Measurements from ENCODE around the gene FOXP2. TPM values are rescaled to one million over a fixed set of nuclear protein-coding genes. Genes with fewer than 3 reads are reported as not detected.

FOXP2 gene
- total and polyA plus RNA-seq, 2 donors (not counting 3 experiments of a cell fraction or from before 2014, with no cell fraction given): 0.37 to 2.7 TPM

DNA sequence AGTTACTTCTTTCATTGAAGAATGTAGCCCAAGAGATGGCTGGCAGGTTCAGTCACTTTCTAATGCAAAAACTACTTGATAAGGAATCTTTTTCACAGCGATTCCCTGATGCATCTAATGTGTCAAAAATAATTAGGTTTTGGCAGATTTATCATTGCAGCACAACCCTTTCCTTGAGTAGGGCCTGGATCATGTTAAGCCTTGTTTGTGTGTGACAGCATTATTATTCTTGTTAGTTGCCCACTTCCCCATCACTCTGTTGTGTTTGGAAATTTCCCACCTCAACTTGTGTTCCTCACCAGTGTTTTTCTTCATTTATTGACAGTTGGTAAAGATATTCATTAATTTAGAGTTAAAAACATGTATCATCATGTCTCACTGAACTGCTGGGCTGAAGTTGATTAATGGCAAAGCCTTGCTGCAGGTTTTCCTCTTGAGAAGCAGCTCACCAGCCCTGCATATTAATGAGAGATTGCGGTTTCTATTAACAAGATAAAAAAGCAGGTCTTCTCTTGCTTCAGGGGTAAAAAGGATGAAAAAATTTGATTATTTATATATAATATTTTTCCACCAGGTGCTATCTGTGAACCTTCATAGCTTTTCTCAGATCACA lies 273.9 kb downstream of the FOXP2 start:
- no peak for DNase-seq (ENCODE audit: low read depth, low spot score)
- Histone ChIP-seq H3K4me3 (replicated peaks in 1 of 3; ENCODE audit: insufficient read depth in 1 of 3, low read depth in 1 of 3, low read length in 3 of 3) (no peak overlapping the region), H3K36me3 (ENCODE audit: control insufficient read depth in 2 of 2, extremely low read depth in 1 of 2, insufficient read depth in 2 of 2, low read length in 2 of 2) (no peaks in the 10 kb centered on the region), H3K27ac (ENCODE audit: insufficient read depth, low read depth, low read length) (no peak overlapping the region), H3K4me1 (ENCODE audit: control insufficient read depth, extremely low read depth, insufficient read depth, low read length) (no peaks in the 10 kb centered on the region), H3K9ac (replicated peaks; ENCODE audit: extremely low read depth, insufficient read depth, low read length) (no peak overlapping the region), H2AFZ (ENCODE audit: low read depth, low read length) (no peak overlapping the region), H3K9me3 (replicated peaks; ENCODE audit: control insufficient read depth, insufficient read depth, low read length) (no peaks in the 10 kb centered on the region), H3K27me3 (ENCODE audit: control insufficient read depth in 2 of 2, insufficient read depth in 2 of 2, low read length in 2 of 2) (peaks cover 0 to 2% of the 10 kb centered on the region in 2 experiments), H3K9me1 (replicated peaks; ENCODE audit: control insufficient read depth, extremely low read depth, insufficient read depth, low read length) (no peaks in the 10 kb centered on the region), H3K4me2 (ENCODE audit: insufficient read depth, low read length) (no peak overlapping the region), H3K79me2 (ENCODE audit: control insufficient read depth, insufficient read depth, low read length) (no peaks in the 10 kb centered on the region), H4K20me1 (replicated peaks; ENCODE audit: control insufficient read depth, extremely low read depth, insufficient read depth, low read length) (no peaks in the 10 kb centered on the region)
- no peak for FAIRE-seq
- CTCF ChIA-PET: interaction anchor here (1.0 kb wide), 1 partner anchor 27 kb away, joined by 5 read pairs; no protein-coding TSS in a partner anchor
- POLR2A ChIA-PET: no interaction called here
- no TSS peak for BruUV-seq (replicated peaks)
- intact Hi-C loops (cut with micrococcal nuclease): no loop called here
- TF ChIP-seq POLR2AphosphoS5 (IDR thresholded peaks at IDR 0.05; ENCODE audit: insufficient read depth, low read depth, low read length): no peak
- TF ChIP-seq GATA2 (IDR thresholded peaks at IDR 0.05; ENCODE audit: insufficient read depth, insufficient read length, low read depth, low read length): no peak
- TF ChIP-seq FOS (IDR thresholded peaks at IDR 0.05; ENCODE audit: borderline replicate concordance, insufficient read depth, low read length): no peak
- TF ChIP-seq, protein P1, sequence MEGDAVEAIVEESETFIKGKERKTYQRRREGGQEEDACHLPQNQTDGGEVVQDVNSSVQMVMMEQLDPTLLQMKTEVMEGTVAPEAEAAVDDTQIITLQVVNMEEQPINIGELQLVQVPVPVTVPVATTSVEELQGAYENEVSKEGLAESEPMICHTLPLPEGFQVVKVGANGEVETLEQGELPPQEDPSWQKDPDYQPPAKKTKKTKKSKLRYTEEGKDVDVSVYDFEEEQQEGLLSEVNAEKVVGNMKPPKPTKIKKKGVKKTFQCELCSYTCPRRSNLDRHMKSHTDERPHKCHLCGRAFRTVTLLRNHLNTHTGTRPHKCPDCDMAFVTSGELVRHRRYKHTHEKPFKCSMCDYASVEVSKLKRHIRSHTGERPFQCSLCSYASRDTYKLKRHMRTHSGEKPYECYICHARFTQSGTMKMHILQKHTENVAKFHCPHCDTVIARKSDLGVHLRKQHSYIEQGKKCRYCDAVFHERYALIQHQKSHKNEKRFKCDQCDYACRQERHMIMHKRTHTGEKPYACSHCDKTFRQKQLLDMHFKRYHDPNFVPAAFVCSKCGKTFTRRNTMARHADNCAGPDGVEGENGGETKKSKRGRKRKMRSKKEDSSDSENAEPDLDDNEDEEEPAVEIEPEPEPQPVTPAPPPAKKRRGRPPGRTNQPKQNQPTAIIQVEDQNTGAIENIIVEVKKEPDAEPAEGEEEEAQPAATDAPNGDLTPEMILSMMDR (IDR thresholded peaks at IDR 0.05; ENCODE audit: extremely low read depth in 1 of 2, insufficient read depth in 1 of 2, low read depth in 1 of 2, low read length in 2 of 2): no peak
- TF ChIP-seq EZH2 (IDR thresholded peaks at IDR 0.05; ENCODE audit: borderline replicate concordance, low read depth, low read length, severe bottlenecking): no peak
- TF ChIP-seq MYC (IDR thresholded peaks at IDR 0.05; ENCODE audit: low read depth, low read length): no peak
- no peak for TF ChIP-seq MAX (IDR thresholded peaks at IDR 0.05; ENCODE audit: insufficient read depth, insufficient read length)
- TF ChIP-seq POLR2A (IDR thresholded peaks at IDR 0.05; ENCODE audit: low read depth, low read length): no peak
- TF ChIP-seq JUN (IDR thresholded peaks at IDR 0.05; ENCODE audit: borderline replicate concordance, insufficient read depth, insufficient read length, low read depth): no peak
- dilution Hi-C loops (cut with MboI; ENCODE audit: extremely low pct_ligation_motif_present, low sequenced_read_pairs): no loop called here

Measured in endothelial cell of umbilical vein (primary cell).